ENCODE results near the gene CAPN3. TPM values are rescaled to one million over a fixed set of nuclear protein-coding genes. Genes with fewer than 3 reads are reported as not detected.

CAPN3 gene
- total RNA-seq, 2 experiments from 2014 or later = 1.5 to 1.6 TPM

DNA sequence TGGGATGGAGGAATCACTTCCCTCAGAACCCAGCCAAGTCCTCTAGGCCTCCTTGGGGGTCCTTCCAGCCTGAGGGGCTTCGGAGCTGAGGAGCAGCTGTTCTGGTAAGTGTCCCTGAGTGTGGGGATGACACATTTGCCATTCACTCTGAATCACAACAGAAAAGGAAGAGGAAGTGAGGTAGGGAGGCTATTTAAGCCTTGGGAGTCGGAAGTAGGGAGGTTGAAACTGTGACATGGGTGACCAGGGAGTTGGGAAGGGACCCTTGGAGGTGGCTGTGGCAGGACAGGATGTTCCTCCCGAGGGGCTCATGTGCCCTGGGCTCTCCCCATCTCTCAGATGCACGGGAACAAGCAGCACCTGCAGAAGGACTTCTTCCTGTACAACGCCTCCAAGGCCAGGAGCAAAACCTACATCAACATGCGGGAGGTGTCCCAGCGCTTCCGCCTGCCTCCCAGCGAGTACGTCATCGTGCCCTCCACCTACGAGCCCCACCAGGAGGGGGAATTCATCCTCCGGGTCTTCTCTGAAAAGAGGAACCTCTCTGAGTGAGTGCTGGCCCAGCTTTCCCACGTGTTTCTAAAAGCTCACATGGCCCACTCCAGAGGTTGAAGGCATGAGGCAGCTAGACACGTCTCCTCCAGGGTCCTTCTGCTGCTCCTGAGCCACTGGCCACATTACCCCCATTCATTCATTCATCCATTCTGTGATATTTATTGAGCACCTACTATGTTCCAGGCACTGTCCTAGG, 43.3 kb downstream of the CAPN3 start:
- H2AFZ ChIP-seq (ENCODE audit: low read length) = peak overlapping the region; percentile 26; the same call in 1 of the 2 replicates
- no peaks in the 10 kb centered on the region for H3K79me2 ChIP-seq (ENCODE audit: insufficient read depth, low read depth, low read length)
- POLR2A ChIA-PET = interaction anchor here (0.6 kb wide), 1 partner anchor 53 kb away, joined by 3 read pairs; no protein-coding TSS in a partner anchor
- TF ChIP-seq, protein P1, sequence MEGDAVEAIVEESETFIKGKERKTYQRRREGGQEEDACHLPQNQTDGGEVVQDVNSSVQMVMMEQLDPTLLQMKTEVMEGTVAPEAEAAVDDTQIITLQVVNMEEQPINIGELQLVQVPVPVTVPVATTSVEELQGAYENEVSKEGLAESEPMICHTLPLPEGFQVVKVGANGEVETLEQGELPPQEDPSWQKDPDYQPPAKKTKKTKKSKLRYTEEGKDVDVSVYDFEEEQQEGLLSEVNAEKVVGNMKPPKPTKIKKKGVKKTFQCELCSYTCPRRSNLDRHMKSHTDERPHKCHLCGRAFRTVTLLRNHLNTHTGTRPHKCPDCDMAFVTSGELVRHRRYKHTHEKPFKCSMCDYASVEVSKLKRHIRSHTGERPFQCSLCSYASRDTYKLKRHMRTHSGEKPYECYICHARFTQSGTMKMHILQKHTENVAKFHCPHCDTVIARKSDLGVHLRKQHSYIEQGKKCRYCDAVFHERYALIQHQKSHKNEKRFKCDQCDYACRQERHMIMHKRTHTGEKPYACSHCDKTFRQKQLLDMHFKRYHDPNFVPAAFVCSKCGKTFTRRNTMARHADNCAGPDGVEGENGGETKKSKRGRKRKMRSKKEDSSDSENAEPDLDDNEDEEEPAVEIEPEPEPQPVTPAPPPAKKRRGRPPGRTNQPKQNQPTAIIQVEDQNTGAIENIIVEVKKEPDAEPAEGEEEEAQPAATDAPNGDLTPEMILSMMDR (conservative IDR thresholded peaks at IDR 0.05; ENCODE audit: low read length) = no peak
- TF ChIP-seq EZH2phosphoT487 (IDR thresholded peaks at IDR 0.05; ENCODE audit: borderline replicate concordance, low read depth, low read length) = no peak
- H3K4me3 ChIP-seq (ENCODE audit: low read depth, low read length, poor library complexity, severe bottlenecking) = no peak overlapping the region
- no peak for DNase-seq (ENCODE audit: low spot score)
- H3K4me1 ChIP-seq (ENCODE audit: insufficient read depth, low read length, poor library complexity, severe bottlenecking) = peaks cover 6% of the 10 kb centered on the region
- intact Hi-C loops (cut with micrococcal nuclease; ENCODE audit: unreplicated experiment) = no loop called here
- BruUV-seq (replicated peaks) = no TSS peak
- H3K9me3 ChIP-seq (ENCODE audit: low read length) = no peaks in the 10 kb centered on the region
- H3K4me2 ChIP-seq (ENCODE audit: low read length) = no peak overlapping the region
- no peaks in the 10 kb centered on the region for H3K36me3 ChIP-seq (ENCODE audit: insufficient read depth, low read length)
- no peak overlapping the region for H3K27ac ChIP-seq (ENCODE audit: low read depth, low read length, poor library complexity, severe bottlenecking)
- H3K9me2 ChIP-seq (ENCODE audit: insufficient read depth, low read length) = no peaks in the 10 kb centered on the region
- no peaks in the 10 kb centered on the region for H4K20me1 ChIP-seq (ENCODE audit: insufficient read depth, low read length)
- CTCF ChIA-PET (ENCODE audit: unreplicated experiment) = no interaction called here

- intact Hi-C loops (cut with micrococcal nuclease; ENCODE audit: unreplicated experiment) = no loop called here
- no peak for DNase-seq (ENCODE audit: low spot score)
- no peaks in the 10 kb centered on the region for H3K36me3 ChIP-seq (ENCODE audit: insufficient read depth, low read length)
- H2AFZ ChIP-seq (ENCODE audit: low read length) = no peak overlapping the region
- TF ChIP-seq EZH2phosphoT487 (IDR thresholded peaks at IDR 0.05; ENCODE audit: borderline replicate concordance, low read depth, low read length) = no peak
- TF ChIP-seq, protein P1 (conservative IDR thresholded peaks at IDR 0.05; ENCODE audit: low read length) = no peak
- no peak overlapping the region for H3K4me3 ChIP-seq (ENCODE audit: low read depth, low read length, poor library complexity, severe bottlenecking)
- no peaks in the 10 kb centered on the region for H3K79me2 ChIP-seq (ENCODE audit: insufficient read depth, low read depth, low read length)
- no peaks in the 10 kb centered on the region for H3K9me3 ChIP-seq (ENCODE audit: low read length)
- no peaks in the 10 kb centered on the region for H3K9me2 ChIP-seq (ENCODE audit: insufficient read depth, low read length)
- peaks cover 6% of the 10 kb centered on the region for H3K4me1 ChIP-seq (ENCODE audit: insufficient read depth, low read length, poor library complexity, severe bottlenecking)
- H3K27ac ChIP-seq (ENCODE audit: low read depth, low read length, poor library complexity, severe bottlenecking) = no peak overlapping the region
- CTCF ChIA-PET (ENCODE audit: unreplicated experiment) = no interaction called here
- no peaks in the 10 kb centered on the region for H4K20me1 ChIP-seq (ENCODE audit: insufficient read depth, low read length)
- no TSS peak for BruUV-seq (replicated peaks)
- POLR2A ChIA-PET = interaction anchor here (0.6 kb wide), 1 partner anchor 53 kb away, joined by 3 read pairs; no protein-coding TSS in a partner anchor
- no peak overlapping the region for H3K4me2 ChIP-seq (ENCODE audit: low read length)
These were observed 44.1 kb downstream of the CAPN3 start for GRCh38 chr15:42403389-42403788.
